Lower leg skin (tissue), 3 donors: ENCODE data around the gene ATOX1.

Source experiments
- CTCF ChIP-seq, 3 donors: fragments of 450-650 bp; IDR thresholded peaks; one replicate each; pipeline ENCODE4 v1.5.1; 2016; ENCODE audit warnings: antibody characterized with exemption in 3 of 3, mild to moderate bottlenecking in 3 of 3, moderate library complexity in 2 of 3
- POLR2A ChIP-seq, 2 donors: fragments of 450-650 bp; IDR thresholded peaks; one replicate each; pipeline ENCODE4 v1.6.1; 2016 to 2017; ENCODE audit warnings: antibody characterized with exemption in 2 of 2, mild to moderate bottlenecking in 1 of 2, moderate library complexity in 1 of 2

DNA sequence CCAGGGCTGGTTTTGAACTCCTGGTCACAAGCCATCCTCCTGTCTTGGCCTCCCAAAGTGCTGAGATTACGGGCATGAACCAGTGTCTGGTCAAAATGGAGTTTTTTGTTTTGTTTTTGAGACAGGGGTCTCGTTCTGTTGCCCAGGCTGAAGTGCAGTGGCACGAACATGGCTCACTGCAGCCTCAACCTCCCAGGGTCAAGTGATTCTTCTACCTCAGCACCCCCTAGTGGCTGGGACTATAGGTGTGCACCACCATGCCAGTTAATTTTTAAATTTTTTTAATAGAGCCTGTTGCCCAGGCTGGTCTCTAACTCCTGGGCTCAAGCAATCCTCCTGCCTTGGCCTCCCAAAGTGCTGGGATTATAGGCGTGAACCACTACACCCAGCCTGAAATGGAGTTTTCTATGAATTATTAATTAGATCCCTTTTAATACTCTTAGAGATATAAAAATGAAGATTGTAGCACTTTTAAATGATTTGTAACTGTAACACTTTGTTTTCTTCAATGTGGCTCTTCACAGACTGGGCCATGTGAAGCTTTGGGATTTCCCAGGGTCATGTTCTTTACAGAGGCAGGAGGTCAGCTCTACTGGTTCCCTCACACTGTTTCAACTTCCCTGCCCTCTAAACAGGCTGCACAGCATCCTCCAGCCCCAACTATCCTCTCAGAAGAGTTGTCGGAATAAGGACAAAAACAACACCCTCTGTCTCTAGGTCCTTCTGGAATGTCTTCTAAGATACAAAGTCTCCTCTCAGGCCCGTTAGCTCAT is 39.0 kb downstream of the ATOX1 start:
- TF ChIP-seq CTCF (IDR thresholded peaks at IDR 0.05) (no peak), POLR2A (IDR thresholded peaks at IDR 0.05) (no peak)
